HEK293T (cell line): ENCODE measurements around the gene RHBDL1.

Experiments
- ARNT ChIP-seq: fragments of 450-650 bp; IDR thresholded peaks from 2 replicates; pipeline ENCODE4 v1.6.1; 2017; ENCODE audit warnings: mild to moderate bottlenecking
- BHLHE40 ChIP-seq: fragments of 450-650 bp; IDR thresholded peaks from 2 replicates; pipeline ENCODE4 v1.6.1; 2016; ENCODE audit warnings: mild to moderate bottlenecking, moderate library complexity, borderline replicate concordance
- FOXM1 ChIP-seq: fragments of 450-650 bp; IDR thresholded peaks from 2 replicates; pipeline ENCODE4 v1.6.1; 2017; ENCODE audit warnings: mild to moderate bottlenecking, borderline replicate concordance
- HDGF ChIP-seq: fragments of 450-650 bp; IDR thresholded peaks from 2 replicates; pipeline ENCODE4 v1.6.1; 2017; ENCODE audit warnings: antibody characterized with exemption, borderline replicate concordance
- L3MBTL2 ChIP-seq: fragments of 450-650 bp; conservative IDR thresholded peaks from 2 replicates; pipeline ENCODE4 v1.6.1; 2016; ENCODE audit warnings: mild to moderate bottlenecking
- NFRKB ChIP-seq: fragments of 450-650 bp; IDR thresholded peaks from 2 replicates; pipeline ENCODE4 v1.6.1; 2016; ENCODE audit warnings: mild to moderate bottlenecking, moderate library complexity
- SP1 ChIP-seq: fragments of 450-650 bp; IDR thresholded peaks from 2 replicates; pipeline ENCODE4 v1.6.1; 2017
- TARDBP ChIP-seq: fragments of 450-650 bp; IDR thresholded peaks from 2 replicates; pipeline ENCODE4 v1.6.1; 2016

DNA sequence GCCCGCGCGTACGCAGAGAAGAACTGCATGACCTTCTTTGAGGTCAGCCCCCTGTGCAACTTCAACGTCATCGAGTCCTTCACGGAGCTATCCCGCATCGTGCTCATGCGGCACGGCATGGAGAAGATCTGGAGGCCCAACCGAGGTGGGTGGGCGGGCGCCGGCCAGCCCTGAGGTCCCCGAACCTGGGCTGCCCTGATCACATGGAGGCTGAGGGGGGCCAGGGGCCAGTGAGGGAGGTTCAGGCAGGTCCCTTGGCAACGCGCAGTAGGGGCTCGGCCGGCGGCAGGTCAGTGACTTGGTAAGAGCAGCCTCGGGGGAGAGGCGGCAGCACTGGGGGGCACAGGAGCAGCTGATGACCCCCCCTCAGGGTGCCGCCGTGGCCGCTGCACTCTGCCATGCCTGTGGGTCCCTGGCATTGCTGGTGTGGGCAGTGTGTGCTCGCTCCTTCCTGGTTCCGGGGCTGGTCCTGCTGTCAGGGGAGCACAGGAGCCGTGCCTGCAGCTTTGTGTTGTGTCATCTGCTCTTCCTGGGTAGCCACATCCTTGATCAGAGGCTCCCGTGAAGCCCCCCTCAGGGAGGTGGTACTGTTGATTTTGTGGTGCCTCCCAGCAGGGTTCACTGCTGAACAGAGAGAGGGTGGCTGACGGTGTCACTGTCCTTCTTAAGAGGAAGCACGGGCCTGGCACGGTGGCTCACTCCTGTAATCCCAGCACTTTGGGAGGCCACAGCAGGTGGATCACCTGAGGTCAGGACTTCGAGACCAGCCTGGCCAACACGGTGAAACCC is 49.3 kb upstream of the RHBDL1 start:
- TF ChIP-seq SP1 (no peak), BHLHE40 (no peak), TARDBP (no peak), L3MBTL2 (no peak), FOXM1 (no peak), ARNT (no peak), HDGF (no peak), NFRKB (no peak)
